ENCODE measurements around the gene LAT. TPM values are rescaled to one million over a fixed set of nuclear protein-coding genes. Genes with fewer than 3 reads are reported as not detected.
A peak's percentile ranks its signal among the peaks of the same experiment; 100 is the strongest.

LAT gene
- total and polyA plus RNA-seq, 2 of the 13 experiments (the other 11 are each of a cell fraction or from before 2014, with no cell fraction given), result 2.0 to 3.0 TPM

DNA sequence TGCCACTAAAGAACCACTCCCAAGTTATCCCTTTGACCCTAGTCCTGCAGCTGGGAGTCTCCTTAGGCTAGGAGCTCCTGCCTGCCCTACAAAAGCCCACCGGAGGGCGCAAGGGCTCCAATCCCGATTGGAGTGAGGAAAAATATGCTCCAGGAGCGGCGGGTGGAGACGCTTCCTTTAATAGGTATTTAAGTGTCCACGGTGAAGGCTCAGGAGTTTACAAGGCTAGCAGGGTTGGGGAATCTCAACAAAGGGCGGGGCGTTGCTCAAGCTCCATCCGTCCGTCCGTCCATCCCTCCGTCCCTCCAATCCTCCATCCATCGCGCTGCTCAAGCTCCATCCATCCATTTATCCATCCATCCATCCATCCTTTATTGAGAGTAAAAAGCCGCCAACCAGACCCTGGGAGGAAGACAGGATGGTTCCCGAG is 10.8 kb upstream of the LAT start (continued):
- no peak for TF ChIP-seq CHCHD3 (CRISPR knock-in tag; IDR thresholded peaks at IDR 0.05)
- TF ChIP-seq MIXL1 (CRISPR knock-in tag; IDR thresholded peaks at IDR 0.05), result peak; percentile 12; the same call in 1 of the 2 replicates
- TF ChIP-seq, protein P1, sequence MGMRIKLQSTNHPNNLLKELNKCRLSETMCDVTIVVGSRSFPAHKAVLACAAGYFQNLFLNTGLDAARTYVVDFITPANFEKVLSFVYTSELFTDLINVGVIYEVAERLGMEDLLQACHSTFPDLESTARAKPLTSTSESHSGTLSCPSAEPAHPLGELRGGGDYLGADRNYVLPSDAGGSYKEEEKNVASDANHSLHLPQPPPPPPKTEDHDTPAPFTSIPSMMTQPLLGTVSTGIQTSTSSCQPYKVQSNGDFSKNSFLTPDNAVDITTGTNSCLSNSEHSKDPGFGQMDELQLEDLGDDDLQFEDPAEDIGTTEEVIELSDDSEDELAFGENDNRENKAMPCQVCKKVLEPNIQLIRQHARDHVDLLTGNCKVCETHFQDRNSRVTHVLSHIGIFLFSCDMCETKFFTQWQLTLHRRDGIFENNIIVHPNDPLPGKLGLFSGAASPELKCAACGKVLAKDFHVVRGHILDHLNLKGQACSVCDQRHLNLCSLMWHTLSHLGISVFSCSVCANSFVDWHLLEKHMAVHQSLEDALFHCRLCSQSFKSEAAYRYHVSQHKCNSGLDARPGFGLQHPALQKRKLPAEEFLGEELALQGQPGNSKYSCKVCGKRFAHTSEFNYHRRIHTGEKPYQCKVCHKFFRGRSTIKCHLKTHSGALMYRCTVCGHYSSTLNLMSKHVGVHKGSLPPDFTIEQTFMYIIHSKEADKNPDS (CRISPR knock-in tag; IDR thresholded peaks at IDR 0.05), result no peak
- no peak for TF ChIP-seq PAF1 (CRISPR knock-in tag; IDR thresholded peaks at IDR 0.05)
- no peak for TF ChIP-seq ZNF367 (CRISPR knock-in tag; IDR thresholded peaks at IDR 0.05; ENCODE audit: borderline replicate concordance)
- TF ChIP-seq POLR2AphosphoS5 (IDR thresholded peaks at IDR 0.05; ENCODE audit: low read depth, low read length), result no peak
- TF ChIP-seq, protein P2, sequence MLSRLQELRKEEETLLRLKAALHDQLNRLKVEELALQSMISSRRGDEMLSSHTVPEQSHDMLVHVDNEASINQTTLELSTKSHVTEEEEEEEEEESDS (CRISPR knock-in tag; IDR thresholded peaks at IDR 0.05; ENCODE audit: borderline replicate concordance), result no peak
- no peak; the same call in 1 of the 2 replicates for TF ChIP-seq ZNF777 (CRISPR knock-in tag; IDR thresholded peaks at IDR 0.05)
- no peak for TF ChIP-seq KMT2B (CRISPR knock-in tag; IDR thresholded peaks at IDR 0.05)
- TF ChIP-seq NR2F6 (IDR thresholded peaks at IDR 0.05), result no peak
- TF ChIP-seq NR2F6 (CRISPR knock-in tag; IDR thresholded peaks at IDR 0.05), result no peak
- TF ChIP-seq SPEN (CRISPR knock-in tag; IDR thresholded peaks at IDR 0.05; ENCODE audit: low read depth), result no peak
- TF ChIP-seq TGIF2 (CRISPR knock-in tag; IDR thresholded peaks at IDR 0.05), result no peak
- TF ChIP-seq SRSF1 (optimal IDR thresholded peaks at IDR 0.05; ENCODE audit: low read depth, low read length), result no peak
- TF ChIP-seq, protein P3, sequence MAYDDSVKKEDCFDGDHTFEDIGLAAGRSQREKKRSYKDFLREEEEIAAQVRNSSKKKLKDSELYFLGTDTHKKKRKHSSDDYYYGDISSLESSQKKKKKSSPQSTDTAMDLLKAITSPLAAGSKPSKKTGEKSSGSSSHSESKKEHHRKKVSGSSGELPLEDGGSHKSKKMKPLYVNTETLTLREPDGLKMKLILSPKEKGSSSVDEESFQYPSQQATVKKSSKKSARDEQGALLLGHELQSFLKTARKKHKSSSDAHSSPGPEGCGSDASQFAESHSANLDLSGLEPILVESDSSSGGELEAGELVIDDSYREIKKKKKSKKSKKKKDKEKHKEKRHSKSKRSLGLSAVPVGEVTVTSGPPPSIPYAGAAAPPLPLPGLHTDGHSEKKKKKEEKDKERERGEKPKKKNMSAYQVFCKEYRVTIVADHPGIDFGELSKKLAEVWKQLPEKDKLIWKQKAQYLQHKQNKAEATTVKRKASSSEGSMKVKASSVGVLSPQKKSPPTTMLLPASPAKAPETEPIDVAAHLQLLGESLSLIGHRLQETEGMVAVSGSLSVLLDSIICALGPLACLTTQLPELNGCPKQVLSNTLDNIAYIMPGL (CRISPR knock-in tag; IDR thresholded peaks at IDR 0.05; ENCODE audit: borderline replicate concordance in 1 of 2, low read depth in 1 of 2), result no peak; a peak in 2 of 4 replicates
- TF ChIP-seq MEF2D (CRISPR knock-in tag; IDR thresholded peaks at IDR 0.05), result no peak
- no peak for TF ChIP-seq ATM (IDR thresholded peaks at IDR 0.05; ENCODE audit: borderline replicate concordance)
- TF ChIP-seq KLF15 (CRISPR knock-in tag; IDR thresholded peaks at IDR 0.05; ENCODE audit: borderline replicate concordance), result no peak
- TF ChIP-seq ZNF557 (CRISPR knock-in tag; IDR thresholded peaks at IDR 0.05), result no peak
- TF ChIP-seq, protein P4, sequence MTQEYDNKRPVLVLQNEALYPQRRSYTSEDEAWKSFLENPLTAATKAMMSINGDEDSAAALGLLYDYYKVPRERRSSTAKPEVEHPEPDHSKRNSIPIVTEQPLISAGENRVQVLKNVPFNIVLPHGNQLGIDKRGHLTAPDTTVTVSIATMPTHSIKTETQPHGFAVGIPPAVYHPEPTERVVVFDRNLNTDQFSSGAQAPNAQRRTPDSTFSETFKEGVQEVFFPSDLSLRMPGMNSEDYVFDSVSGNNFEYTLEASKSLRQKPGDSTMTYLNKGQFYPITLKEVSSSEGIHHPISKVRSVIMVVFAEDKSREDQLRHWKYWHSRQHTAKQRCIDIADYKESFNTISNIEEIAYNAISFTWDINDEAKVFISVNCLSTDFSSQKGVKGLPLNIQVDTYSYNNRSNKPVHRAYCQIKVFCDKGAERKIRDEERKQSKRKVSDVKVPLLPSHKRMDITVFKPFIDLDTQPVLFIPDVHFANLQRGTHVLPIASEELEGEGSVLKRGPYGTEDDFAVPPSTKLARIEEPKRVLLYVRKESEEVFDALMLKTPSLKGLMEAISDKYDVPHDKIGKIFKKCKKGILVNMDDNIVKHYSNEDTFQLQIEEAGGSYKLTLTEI (CRISPR knock-in tag; conservative IDR thresholded peaks at IDR 0.05), result no peak
- TF ChIP-seq, protein P5, sequence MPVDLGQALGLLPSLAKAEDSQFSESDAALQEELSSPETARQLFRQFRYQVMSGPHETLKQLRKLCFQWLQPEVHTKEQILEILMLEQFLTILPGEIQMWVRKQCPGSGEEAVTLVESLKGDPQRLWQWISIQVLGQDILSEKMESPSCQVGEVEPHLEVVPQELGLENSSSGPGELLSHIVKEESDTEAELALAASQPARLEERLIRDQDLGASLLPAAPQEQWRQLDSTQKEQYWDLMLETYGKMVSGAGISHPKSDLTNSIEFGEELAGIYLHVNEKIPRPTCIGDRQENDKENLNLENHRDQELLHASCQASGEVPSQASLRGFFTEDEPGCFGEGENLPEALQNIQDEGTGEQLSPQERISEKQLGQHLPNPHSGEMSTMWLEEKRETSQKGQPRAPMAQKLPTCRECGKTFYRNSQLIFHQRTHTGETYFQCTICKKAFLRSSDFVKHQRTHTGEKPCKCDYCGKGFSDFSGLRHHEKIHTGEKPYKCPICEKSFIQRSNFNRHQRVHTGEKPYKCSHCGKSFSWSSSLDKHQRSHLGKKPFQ (CRISPR knock-in tag; IDR thresholded peaks at IDR 0.05; ENCODE audit: insufficient replicate concordance), result no peak
- no peak for TF ChIP-seq ZNF251 (CRISPR knock-in tag; IDR thresholded peaks at IDR 0.05)
- no peak for TF ChIP-seq GABPB1 (CRISPR knock-in tag; IDR thresholded peaks at IDR 0.05)
- TF ChIP-seq ZNF7 (CRISPR knock-in tag; IDR thresholded peaks at IDR 0.05), result no peak
- TF ChIP-seq ETV5 (CRISPR knock-in tag; IDR thresholded peaks at IDR 0.05; ENCODE audit: borderline replicate concordance), result peak; percentile 17; the same call in 1 of the 2 replicates

Data from HepG2 (cell line).